GM19328 (cell line): ENCODE measurements around the gene MAPK6.
A peak's percentile ranks its signal among the peaks of the same experiment; 100 is the strongest.

Experiments
- ATAC-seq: cut with Tn5 transposase; IDR thresholded peaks from one replicate; pipeline ENCODE4 v1.9.1; 2021; ENCODE audit warnings: mild to moderate bottlenecking, moderate library complexity; ENCODE audit not compliant: unreplicated experiment

The MAPK6 gene

DNA sequence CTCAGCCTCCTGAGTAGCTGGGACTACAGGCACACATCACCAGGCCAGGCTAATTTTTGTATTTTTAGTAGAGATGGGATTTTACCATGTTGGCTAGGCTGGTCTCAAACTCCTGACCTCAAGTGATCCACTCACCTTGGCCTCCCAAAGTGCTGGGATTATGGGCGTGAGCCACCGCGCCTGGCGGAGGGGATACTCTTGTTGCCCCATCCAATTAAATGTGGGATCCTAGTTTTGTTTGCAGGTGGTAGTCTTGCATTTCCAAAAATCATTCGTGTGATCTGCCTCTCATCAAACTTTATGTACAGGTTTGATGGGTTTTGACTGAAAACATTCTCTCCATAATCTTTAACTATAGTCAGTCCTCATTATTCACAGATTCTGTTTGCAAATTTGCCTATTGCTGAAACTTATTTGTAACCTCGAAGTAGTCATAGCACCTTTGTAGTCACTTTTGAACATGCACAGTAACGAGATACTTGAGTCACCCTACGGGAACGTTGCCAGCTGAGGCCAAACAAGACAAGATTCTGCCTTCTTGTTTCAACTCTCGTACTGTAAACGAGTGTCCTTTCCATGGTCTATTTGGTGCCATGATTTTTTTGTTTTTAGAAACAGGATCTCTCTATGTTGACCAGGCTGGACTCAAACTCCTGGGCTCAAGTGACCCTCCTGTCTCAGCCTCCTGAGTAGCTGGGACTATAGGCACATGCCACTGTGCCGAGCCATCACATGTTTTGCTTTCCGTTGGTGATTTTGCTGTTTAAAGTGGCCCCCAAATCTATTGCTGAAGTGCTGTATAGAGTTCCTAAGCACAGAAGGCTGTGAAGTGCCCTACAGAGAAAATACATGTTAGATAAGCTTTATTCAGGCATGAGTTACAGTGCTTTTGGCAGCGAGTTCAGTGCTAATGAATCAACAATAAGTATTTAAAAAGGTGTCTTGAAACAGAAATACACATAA, 8.1 kb upstream of the MAPK6 start:
- no peak for ATAC-seq

DNA sequence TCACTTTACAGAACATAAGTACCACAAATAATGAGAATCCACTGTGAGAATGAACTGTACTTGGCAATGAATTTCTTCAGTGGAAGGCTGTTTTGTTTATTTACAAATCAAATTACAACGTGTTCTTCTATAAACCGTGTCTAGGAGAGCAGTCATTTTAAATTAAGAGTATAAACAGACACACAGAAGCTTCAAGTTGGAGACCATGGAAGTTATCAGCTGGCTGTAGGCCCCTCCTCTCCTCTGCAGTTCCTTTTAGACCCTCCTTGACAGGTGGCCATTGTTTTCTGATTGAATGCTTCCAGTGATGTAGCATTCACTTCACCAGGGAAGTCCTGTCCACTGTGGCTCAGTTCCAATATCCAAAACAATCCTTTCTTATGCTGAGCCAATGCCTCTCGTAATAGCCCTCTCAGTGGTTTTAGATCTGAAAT, 7.3 kb upstream of the MAPK6 start:
- ATAC-seq = no peak

DNA sequence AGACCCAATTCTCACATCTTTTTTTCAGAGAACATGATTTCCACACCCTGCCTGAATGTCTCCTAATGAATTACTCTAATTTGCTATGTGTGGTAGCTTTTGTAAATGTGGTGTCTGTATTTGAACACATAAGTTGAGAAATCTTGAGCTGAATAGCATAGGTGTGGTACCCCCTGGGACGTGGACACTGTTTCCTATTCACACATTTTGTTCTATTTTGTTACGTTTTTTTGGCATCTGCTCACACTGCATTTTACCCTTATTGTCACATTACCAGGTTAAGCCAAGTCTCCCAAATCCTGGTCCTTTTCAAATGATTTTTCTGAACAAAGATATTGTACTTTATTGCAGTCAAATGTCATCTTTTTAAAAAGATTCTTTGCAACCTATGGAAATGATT, 6.8 kb upstream of the MAPK6 start:
- no peak for ATAC-seq

DNA sequence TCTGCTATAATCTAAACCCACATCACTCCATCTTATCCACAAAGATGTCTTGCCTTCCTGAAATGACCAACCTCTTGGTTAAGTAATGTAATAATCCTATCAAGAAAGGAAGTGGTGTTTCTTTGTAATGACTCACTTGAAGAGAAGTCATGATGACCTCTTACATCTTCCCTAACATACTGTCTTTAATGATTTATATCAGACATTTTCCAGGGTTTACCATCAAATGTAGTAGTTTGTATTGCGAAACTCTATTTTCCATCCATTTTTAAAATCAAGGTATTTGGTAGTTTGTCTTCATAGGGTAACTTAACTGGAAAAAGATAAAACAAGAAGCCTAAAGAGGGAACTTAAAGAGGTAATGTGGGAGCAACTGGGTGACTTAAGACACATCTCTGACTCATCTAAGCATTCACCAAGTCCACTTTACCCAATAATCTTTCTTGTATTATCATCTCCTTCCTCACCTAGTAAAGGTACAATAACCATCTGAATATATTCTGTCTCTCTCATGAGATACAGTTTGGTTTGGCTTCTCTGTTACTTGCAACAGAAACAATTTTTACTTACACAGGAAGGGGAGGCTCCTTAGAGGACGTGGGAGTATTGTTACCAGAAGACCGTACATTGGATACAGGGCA, 5.7 kb upstream of the MAPK6 start:
- no peak for ATAC-seq

DNA sequence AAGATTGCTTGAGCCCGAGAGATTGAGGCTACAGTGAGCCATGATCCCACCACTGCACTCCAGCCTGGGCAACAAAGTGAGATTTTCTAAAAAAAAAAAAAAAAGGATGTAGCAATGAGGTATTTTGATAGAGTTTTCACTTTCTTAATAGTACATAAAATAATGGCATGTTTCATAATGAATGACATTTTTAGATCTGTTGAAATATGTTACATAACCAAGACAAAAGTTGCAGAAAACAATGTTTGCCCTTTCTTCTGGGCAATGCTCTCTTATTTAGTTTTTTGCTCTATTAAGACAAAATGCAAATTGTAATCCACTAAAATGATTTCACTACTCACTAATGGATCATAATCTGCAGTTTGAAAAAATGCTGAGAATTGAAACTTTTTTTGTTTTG, 4.4 kb upstream of the MAPK6 start:
- no peak for ATAC-seq

DNA sequence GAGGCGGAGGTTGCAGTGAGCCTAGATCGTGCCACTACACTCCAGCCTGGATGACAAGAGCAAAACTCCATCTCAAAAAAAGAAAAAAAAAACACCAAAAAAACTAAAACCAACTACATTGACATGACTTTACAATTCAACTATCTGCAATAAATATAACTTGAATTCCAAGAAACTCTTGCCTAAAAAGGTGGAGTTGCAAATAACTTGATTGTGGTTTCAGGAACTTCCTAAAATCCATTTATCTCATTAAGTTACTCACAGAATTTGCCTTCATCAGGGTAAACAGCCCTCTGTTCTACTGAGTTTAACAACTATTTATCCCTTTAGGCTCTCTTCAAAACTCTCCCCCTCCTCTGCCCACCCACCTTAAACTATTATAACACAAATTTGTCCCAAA, 2.7 kb upstream of the MAPK6 start:
- ATAC-seq = no peak

DNA sequence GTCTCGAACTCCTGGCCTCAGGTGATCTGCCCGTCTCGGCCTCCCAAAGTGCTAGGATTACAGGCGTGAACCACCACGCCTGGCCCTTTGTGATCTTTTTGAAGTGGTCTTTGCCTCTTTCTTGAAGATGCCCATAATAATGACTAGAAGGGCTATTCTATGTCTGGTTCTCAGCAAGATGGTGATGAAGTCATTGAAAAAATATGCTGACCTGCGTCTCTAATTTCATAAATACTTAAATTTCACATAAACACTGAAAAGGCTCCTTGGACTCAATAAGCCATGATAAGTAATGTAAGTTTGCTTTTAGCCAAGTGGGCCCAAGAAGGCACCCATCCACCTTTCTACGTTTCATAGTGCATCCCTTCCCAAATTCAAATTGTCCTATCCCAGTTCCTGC, 775 bp upstream of the MAPK6 start:
- ATAC-seq = no peak

DNA sequence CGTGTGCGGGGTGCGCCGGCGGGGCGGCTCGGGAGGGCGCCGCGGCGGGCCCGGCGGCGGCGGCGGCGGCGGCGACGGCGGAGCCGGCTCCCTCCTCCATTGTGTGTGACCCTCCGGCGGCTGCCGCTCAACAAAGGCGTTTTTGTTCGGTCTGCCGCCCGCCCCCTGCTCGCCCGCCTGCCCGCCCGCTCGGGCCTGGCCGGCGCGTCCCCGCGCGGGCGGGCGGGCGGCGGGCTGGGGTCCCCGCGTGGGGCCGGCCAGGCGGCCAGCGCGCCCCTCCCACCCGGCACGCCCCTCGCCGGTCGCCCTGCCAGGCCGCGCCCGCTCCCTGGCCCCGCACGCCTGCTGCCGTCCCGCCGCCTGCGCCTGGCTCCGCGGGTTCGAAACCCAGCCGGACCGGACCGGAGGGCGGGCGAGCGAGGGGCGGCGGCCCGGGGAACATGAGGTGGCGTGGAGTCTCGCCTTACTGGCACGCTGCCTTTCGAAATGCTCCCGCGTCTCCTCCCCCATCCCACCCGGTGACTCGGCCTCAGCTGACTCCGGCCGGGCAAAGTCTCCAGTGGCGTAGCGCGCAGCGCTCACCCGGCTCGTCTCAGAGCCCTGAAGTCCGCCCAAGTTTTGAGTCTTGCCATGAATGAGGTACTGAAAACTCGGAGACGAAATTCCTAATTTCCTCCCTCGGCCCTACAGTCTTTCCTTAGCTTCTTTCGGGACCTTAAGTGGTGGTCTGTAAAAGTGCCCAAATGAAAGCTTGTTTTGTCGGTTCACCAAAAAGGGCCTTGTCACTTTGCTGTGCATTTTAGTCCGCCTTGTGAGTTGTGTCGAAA, 588 bp downstream of the MAPK6 start:
- peak; percentile 45 for ATAC-seq

- no peak for ATAC-seq
Measured at GRCh38 chr15:52020221-52021085, 1.4 kb downstream of the MAPK6 start.

GRCh38 chr15:52021128-52021671, 2.2 kb downstream of the MAPK6 start:
- no peak for ATAC-seq

- ATAC-seq = no peak
Measured at GRCh38 chr15:52021892-52022540, 3.0 kb downstream of the MAPK6 start.

DNA sequence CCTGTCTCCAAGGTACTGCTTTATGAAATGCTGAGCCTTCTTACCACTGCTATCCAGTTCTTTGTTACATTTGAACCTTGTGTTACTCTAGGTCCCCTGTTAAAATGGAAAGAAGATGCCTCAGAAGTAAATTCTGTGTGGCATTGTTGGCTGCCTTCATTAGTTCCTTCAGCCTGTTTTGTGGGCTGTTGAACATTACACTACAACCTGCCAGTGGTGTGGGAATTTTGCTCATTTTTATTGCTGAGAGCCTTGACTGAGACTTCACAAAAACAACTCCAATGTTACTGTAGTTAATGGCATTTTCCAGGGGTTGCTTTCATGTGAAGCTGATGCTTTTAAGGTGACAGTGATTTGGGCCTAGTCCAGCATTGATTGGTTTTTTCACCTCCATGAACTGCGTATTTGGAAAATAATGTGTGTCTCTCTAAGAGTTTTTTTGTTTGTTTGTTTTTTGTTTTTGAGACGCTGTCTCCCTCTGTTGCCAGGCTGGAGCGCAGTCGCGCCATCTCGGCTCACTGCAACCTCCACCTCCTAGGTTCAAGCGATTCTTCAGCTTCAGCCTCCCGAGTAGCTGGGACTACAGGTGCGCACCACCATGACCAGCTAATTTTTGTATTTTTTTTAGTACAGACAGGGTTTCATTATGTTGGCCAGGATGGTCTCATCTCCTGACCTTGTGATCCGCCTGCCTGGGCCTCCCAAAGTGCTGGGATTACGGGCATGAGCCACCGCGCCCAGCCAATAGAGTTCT, 4.3 kb downstream of the MAPK6 start:
- no peak for ATAC-seq

- no peak for ATAC-seq
Measured at GRCh38 chr15:52028431-52029093, 9.5 kb downstream of the MAPK6 start.

- ATAC-seq = no peak
Measured at GRCh38 chr15:52030010-52030409, 11.0 kb downstream of the MAPK6 start.

GRCh38 chr15:52031556-52031955, 12.5 kb downstream of the MAPK6 start:
- no peak for ATAC-seq

GRCh38 chr15:52037889-52038505, 19.0 kb downstream of the MAPK6 start:
- no peak for ATAC-seq

DNA sequence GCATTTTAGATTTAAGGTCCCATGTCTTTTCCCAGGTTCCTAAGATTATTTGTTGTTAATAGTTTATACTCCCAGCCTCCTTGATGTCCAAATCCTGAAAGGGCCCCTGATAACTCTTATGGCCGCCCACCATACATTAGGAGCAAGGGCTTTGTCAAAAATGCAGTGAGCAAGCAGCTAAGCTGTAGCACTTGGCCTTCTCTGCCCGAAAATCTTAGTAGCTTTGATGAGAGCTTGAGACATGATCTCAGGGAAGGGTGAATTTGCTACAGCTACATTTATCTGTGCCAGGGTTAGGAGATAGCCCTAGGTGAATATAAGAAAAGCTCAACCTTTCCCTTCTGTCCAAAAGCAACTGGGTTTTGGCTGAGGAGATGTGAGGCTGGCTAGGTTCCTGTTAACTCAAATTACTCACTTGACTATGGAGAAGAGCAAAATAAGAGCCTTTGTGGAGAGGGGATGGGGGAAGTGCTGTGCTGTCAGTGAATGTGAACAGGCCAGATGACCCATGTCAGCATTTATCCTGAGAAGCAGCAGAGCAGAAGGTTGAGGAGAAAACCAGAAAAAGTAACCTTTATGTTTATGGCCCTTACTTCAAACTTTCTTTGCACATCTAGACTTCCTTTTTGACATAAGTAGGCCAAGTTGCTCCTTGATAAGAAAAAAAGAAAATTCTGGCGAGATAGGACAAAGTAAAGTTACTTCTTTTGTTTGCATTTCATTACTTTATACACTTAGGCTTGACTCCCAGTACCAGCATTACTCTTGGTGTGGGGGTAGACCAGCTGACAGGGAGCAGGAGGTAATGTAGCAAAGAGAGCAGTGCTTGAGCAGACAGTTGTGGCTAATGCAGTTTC, 21.1 kb downstream of the MAPK6 start:
- ATAC-seq = no peak
